Mesothelial cell of epicardium (in vitro differentiated cells): ENCODE data around the gene SPG21. TPM values are rescaled to one million over a fixed set of nuclear protein-coding genes. Genes with fewer than 3 reads are reported as not detected.

Experiments
- DNase-seq, 2 experiments: peaks; one replicate each; pipeline ENCODE4 v3.0.0; 2021; ENCODE audit warnings: low spot score in 2 of 2; ENCODE audit not compliant: unreplicated experiment in 2 of 2
- H3K27ac Mint-ChIP-seq: 2 replicates; pipeline ENCODE4 v1.8.0; 2021; ENCODE audit warnings: mixed read lengths
- H3K27me3 Mint-ChIP-seq: 2 replicates; pipeline ENCODE4 v1.8.0; 2021; ENCODE audit warnings: low read depth, mixed read lengths
- H3K36me3 Mint-ChIP-seq: 2 replicates; pipeline ENCODE4 v1.8.0; 2021; ENCODE audit warnings: mixed read lengths
- H3K4me1 Mint-ChIP-seq: 2 replicates; pipeline ENCODE4 v1.8.0; 2021; ENCODE audit warnings: mixed read lengths
- H3K4me3 Mint-ChIP-seq: 2 replicates; pipeline ENCODE4 v1.8.0; 2021; ENCODE audit warnings: mild to moderate bottlenecking, moderate library complexity, mixed read lengths
- H3K9me3 Mint-ChIP-seq: 2 replicates; pipeline ENCODE4 v1.8.0; 2021; ENCODE audit warnings: mixed read lengths
- total RNA-seq: library from RNA; stranded (reverse); gene quantifications from 3 replicates; pipeline ENCODE4 v1.2.1, GENCODE V29; 2021
- TF ChIP-seq, protein P1 (sequence below): fragments of 200-600 bp; sonication (generic); IDR thresholded peaks from one replicate; pipeline ENCODE4 v1.5.0; 2021; ENCODE audit warnings: antibody characterized with exemption; ENCODE audit not compliant: unreplicated experiment

The SPG21 gene
- total RNA-seq, 1 donor from 2014 or later = 94.8 TPM

DNA sequence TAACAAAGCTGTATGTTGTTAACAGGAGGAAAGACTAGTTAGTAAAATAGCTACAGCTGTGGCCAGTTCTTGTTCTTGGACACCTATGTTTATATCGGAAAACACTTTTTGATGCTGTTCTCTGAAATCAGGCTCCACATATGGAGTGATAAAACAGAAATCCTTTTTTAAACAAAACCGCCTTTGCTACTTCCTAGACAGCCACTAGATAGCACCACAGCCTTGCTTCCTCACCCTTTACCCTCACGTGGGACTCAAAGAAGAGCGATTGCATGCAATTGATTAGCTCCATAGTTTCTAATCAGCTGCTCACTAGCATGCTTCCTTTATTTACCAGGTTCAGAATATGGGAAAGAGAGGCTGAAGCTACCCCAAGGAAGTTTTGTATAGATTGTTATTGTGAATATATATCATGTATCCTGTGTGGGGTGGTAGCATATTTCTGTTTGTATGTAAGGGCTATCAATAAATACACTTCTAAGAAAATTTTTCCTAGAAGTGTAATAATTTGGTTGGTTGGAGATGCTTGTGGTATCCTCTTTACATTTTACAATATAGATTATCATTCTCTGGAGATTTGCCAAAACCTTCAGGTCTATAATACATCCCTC is 44.0 kb upstream of the SPG21 start:
- no peak overlapping the region for H3K27ac Mint-ChIP-seq
- peaks cover 6% of the 10 kb centered on the region for H3K4me1 Mint-ChIP-seq
- H3K9me3 Mint-ChIP-seq = no peaks in the 10 kb centered on the region
- no peak for DNase-seq
- H3K27me3 Mint-ChIP-seq = peaks cover 8% of the 10 kb centered on the region
- no peaks in the 10 kb centered on the region for H3K36me3 Mint-ChIP-seq
- no peak overlapping the region for H3K4me3 Mint-ChIP-seq
- TF ChIP-seq, protein P1, sequence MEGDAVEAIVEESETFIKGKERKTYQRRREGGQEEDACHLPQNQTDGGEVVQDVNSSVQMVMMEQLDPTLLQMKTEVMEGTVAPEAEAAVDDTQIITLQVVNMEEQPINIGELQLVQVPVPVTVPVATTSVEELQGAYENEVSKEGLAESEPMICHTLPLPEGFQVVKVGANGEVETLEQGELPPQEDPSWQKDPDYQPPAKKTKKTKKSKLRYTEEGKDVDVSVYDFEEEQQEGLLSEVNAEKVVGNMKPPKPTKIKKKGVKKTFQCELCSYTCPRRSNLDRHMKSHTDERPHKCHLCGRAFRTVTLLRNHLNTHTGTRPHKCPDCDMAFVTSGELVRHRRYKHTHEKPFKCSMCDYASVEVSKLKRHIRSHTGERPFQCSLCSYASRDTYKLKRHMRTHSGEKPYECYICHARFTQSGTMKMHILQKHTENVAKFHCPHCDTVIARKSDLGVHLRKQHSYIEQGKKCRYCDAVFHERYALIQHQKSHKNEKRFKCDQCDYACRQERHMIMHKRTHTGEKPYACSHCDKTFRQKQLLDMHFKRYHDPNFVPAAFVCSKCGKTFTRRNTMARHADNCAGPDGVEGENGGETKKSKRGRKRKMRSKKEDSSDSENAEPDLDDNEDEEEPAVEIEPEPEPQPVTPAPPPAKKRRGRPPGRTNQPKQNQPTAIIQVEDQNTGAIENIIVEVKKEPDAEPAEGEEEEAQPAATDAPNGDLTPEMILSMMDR = no peak

DNA sequence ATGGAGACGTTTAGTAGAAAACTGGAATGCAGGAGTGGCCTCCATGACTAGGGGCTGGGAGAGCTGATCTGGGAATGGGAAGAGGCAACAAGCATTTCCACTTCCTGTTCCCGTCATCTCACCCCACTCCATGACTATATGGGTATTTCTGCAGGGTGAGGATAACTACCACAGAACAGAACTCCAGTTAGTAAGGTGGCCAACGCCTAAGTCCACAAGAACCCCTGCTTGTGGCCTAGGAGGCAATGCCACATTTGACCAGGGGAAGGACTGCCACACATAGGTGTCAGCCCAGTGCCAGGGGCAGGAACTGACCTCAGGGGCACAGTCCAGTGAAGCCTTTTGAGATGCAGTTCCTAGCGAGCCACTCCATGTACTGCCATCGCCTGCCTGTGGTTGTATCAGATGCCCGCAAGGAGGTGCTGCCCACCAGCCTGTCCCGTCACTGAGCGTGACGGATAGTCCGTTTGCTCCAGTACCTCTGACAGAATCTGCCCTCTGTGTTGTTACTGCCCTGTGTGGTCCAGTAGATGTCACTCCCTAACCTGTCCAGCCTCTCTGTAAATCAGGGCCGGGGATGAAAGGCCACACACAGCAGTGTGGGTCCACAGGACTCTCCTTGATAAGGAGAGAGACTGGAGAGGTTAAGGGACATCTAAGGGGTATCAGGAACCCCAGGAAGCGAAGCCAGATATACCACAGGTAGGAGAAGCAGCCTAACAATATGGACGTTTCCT is 43.3 kb upstream of the SPG21 start:
- Mint-ChIP-seq H3K27me3 (peaks cover 8% of the 10 kb centered on the region), H3K27ac (no peak overlapping the region), H3K4me1 (peaks cover 12% of the 10 kb centered on the region), H3K36me3 (no peaks in the 10 kb centered on the region), H3K9me3 (no peaks in the 10 kb centered on the region), H3K4me3 (no peak overlapping the region)
- TF ChIP-seq, protein P1 = peak; percentile 55
- no peak for DNase-seq

DNA sequence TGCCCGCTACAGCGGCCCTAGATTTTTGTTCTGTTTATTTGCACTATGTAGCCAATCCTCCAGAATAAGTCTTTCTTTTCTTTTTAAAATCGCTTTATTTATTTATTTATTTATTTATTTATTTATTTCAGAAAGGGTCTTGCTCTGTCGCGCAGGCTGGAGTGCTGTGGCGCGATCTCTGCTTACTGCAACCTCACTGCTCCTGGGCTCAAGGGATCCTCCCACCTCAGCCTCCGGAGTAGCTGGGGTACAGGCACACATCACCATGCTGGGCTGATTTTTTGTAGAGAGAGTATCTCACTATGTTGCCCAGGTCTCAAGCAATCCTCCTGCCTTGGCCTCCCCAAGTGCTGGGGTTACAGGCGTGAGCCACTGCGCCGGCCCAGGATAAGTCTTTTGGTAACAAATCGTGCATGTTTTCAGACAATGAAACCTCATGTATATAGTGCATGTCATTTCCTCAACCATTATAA is 40.1 kb upstream of the SPG21 start:
- TF ChIP-seq, protein P1 = no peak
- Mint-ChIP-seq H3K4me3 (peak overlapping the region; percentile 59), H3K27me3 (peaks cover 8% of the 10 kb centered on the region), H3K36me3 (peaks cover 7% of the 10 kb centered on the region), H3K9me3 (no peaks in the 10 kb centered on the region), H3K27ac (no peak overlapping the region), H3K4me1 (peaks cover 15% of the 10 kb centered on the region)
- no peak for DNase-seq

DNA sequence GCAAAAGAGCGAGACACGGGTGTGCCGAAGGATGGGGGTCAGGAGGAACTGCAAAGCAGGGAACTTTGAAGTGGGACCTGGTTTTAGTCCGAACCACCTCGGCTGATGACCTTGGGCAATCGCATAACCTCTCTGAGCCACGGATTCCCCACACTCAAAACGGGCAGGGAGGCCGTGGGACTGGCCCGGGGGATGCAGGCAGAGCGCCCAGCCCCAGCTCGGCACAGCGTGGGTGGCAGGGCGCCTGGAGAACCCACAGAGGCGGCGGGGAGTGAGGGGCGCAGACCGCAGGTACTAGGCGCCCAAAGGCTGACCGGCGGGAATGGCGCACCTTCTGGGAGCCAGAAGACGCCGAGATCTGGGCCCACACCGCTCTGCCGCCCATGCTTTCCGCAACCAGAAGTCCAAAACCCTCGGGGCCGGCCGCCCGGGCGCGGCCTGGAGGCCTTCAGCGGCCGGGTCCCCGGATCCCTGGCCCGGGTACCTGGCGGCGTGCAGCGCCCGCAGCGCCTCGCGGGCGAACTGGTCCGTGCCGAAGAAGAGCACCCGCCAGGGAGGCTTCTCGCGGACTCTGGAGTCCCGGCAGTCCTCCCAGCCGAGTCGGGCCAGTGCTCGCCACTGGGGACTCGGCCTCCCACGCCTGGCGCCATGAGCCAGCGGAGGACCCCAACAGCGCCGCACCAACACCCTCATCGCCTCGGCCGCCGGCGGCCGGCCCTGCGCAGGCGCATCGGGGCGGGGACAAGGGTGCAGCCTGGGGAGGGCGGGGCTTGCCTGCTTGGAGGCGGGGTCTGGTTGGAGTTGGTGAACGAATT is 39.4 kb upstream of the SPG21 start, which contains the start of gene MTFMT:
Gene MTFMT, minus strand, starts transcription at position 719 of the 815 bp plus-strand sequence. Its CDS starts 26 bp downstream, at position 693.
- peak; percentile 84 to 88 for DNase-seq
- no peaks in the 10 kb centered on the region for H3K9me3 Mint-ChIP-seq
- peaks cover 15% of the 10 kb centered on the region for H3K4me1 Mint-ChIP-seq
- TF ChIP-seq, protein P1 = no peak
- H3K4me3 Mint-ChIP-seq = peak within 1 kb of the TSS; percentile 71
- H3K27me3 Mint-ChIP-seq = peaks cover 8% of the 10 kb centered on the region
- H3K27ac Mint-ChIP-seq = peak within 1 kb of the TSS; percentile 3
- H3K36me3 Mint-ChIP-seq = peaks cover 11% of the 10 kb centered on the region

DNA sequence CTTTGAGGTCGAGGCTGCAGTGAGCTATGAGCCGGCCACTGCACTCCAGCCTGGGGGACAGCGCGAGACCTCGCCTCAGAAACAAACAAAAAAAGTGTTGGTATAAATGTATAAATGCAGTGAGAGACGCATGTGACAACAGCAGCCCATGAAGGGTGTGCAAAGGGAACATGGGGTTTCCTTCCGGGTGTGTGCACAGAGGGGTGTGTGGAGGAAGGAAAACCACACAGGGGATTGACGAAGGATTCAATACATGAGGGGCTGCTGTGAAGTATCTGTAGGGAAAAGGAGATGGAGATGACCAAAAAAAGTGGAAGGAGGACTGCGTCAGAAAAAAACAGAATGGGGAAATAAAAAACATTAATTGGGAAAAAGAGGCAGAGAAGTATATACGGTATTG is 38.6 kb upstream of the SPG21 start:
- H3K9me3 Mint-ChIP-seq = no peaks in the 10 kb centered on the region
- peaks cover 12% of the 10 kb centered on the region for H3K4me1 Mint-ChIP-seq
- DNase-seq = no peak
- H3K36me3 Mint-ChIP-seq = peaks cover 13% of the 10 kb centered on the region
- H3K27me3 Mint-ChIP-seq = peaks cover 8% of the 10 kb centered on the region
- H3K27ac Mint-ChIP-seq = peak overlapping the region; percentile 3
- TF ChIP-seq, protein P1 = no peak
- H3K4me3 Mint-ChIP-seq = peak overlapping the region; percentile 71
